GM18517 (cell line): ENCODE measurements around the gene STARD13.
A peak's percentile ranks its signal among the peaks of the same experiment; 100 is the strongest.

Experiments used
- ATAC-seq: cut with Tn5 transposase; IDR thresholded peaks from one replicate; pipeline ENCODE4 v1.9.1; 2021; ENCODE audit warnings: mild to moderate bottlenecking, moderate library complexity; ENCODE audit not compliant: unreplicated experiment

Gene STARD13

DNA sequence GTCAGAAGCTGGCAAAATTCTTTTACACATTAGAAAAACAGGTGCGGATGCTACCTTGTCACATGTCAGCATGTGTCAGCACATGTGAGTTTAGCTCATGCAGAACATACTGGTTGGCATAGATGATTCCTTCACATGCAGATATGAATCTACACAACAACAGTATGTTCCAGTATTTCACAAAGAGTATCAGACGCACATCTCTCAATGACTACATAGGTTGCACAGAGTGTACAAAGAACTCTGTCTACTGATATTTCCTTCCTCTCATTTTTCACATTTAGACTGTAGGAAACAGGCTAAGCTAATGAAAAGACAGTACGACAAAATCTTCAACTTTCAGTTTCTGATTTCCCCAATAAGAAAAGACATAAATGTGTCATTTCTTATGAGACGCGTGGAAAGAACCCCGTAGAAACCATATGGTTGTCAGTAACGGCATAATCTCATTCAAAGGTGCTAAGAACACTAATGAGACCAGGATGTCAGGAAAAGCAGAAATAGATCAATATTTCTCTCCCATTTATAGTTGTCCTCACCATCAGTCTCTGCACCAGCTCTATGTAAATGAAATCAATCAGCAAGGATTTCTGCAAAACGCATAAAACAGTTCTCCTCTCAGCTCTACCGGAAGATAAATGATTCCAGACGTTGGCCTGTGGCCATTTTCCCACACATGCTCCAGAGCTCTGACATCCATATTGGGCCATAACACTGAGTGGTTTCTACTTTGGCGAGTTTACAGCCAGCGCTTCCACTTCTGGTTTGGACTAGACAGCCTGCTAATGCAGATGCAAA, 81.2 kb downstream of the STARD13 start:
- ATAC-seq = peak; percentile 31

DNA sequence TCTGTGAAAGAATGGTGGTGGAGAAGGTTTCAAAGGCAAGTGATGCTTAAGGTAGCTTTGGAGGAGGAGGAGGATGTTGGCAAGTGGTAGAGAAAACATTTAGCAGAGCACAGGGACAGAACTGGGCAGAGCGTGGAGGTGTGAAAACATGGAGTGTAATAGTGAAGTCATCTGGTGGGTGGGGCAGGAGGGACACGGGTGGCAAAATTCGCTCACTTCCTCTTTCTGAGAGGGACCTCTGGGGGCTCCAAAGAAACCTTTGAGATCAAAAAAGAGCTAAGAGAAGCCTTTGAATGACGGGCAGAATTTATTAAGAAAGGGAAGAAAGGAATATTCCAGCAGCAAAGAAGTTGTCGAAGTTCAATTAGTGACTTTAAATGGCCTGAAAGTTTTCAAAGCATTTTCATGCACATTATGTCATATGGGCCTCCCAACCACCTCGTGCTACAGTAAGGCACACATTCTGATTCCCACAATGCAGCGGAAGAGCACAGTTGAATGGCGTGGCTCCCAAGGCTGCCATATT, 82.8 kb downstream of the STARD13 start:
- peak; percentile 37 for ATAC-seq

DNA sequence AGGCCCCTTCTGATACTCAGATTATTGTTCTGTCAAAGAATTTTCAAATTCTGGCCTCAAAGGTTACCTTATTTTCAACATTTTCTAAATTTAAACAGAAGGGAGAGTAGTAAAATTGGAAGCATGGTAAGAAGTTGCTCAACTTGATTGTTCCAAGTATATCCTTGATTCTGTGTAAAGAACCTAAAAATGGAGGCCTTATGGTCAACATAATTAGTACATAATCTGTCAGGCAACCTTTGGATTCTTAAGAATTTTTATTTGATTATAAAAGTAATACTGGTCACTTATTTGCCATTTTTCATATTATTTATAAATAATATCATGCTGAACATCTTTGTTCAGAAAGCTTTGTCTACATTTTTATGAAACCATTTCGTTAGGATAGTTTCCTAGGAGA, 83.9 kb downstream of the STARD13 start:
- no peak for ATAC-seq

DNA sequence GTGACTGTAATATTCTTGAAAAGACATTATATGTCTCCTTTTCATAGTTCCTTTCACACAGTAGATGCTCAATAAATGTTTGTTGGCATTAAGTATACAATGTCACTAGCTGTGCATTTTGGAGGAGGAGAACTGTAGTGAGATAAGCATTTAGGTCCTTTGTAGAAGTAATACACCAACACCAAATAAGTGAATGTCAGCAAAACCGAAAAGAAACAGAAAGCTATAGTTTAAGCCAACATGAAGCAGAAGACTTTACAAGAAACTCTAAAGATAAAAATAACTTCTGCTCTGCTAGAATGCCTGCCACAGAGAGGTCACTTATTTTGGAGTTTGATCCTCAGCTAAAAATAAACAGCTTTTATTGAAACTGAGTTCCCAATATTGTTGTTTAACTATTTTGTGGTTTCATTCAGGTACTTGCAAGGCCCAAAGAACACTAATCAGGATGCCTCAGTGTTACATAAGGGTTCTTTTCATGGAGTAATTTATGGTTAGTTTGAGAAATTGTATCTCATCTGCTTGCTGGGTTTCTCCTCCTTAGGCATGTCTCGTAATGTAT, 86.2 kb downstream of the STARD13 start:
- peak; percentile 31 for ATAC-seq

DNA sequence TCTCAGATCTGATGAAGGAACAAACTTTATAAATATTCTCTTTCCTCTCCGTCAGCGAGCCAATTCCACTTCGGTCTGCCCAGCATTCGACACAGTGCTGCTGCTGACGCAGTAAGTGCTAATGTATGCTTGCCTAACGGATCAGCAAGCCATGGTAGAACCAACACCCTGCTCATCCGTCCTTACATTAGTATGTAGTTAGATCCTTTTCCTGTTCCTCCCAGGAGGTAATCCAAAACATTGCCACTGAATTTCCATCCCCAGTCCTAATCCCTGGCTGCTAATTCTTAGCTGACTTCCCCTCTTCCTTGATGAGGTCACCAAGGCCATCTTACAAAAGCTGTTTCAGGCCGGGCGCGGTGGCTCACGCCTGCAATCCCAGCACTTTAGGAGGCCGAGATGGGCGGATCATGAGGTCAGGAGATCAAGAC, 88.0 kb downstream of the STARD13 start:
- no peak for ATAC-seq

DNA sequence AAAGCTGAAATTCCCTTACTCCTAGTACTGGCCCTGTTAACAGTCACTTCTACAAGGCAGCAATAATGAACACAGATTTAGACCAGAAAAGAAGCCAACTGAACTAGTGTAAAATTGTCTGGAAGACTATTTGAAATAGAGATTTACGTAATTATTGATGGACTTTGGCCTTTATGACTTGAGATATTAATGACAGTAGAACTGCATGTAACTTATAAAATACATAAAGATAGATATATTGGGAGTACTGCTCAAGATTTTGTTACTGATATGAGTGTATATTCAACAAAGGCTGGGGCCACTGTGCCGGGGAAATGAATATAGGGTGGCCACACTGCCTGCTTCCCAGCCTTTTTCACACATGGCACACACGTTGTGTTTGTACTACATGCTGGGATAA, 88.8 kb downstream of the STARD13 start:
- no peak for ATAC-seq

DNA sequence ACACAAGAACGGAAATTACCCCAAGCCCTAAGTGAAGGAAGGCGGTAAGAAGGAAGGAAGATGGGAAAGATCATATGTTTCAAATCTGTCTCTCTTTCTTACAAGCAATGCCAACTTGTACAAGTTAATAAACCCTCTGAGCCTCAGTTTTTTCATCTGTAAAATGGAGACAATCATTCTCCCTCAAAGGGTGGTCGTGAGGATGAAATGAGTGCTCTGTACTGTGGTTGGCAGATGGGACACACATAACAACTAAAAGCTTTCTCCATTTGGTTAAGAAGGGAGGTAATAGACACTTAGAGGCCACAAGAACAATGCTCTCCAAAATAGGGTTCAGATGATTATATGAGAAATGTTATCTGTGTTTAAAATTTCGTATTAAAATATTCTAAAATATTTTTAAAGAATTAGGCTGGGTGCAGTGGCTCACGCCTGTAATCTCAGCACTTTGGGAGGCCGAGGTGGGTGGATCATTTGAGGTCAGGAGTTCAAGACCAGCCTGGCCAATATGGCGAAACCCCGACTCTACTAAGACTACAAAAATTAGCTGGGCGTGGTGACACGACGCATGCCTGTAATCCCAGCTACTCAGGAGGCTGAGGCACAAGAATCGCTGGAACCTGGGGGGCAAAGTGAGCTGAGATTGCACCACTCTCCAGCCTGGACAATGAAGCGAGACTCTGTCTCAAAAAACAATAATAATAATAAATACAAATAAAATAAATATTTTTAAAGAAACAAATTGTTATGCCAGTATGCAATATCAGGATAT, 89.7 kb downstream of the STARD13 start:
- ATAC-seq = no peak

DNA sequence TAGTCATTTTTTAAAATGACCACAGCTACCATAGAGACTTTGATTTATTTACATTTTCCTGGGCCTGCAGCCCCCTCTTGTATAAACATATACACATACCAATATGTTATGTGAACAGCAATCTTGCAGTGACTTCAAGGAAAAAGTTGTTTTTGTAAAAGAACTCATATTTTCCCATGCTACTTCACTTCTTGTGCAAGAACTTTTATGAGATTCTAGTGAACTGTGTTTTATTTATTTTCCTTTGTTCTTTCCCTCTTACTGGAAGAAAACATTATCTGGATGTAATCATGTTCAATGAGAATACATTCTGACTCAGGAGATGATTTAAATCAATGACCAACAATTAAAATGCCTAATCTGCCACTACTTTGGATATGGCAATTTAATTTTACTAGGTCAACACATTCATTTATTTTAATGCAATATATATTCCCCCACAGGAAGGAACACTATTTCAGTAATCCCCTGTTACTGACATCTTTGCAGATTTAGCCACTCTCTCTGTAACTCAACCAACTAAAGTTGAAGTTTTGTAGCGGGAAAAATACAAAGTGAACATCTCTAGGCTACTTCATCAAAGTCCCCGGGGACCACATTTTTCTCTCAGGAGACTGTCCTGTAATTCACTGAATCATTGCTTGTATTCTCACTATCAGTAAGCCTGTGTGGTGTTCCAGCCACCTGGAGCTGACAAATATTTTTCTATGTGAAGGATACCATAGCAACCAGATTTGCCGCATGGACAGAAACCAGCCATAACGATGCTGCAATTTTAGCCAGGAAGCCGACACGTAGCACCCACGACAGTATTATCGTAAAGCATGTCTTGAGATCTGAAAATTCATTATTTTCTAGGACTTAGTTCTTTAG, 90.5 kb downstream of the STARD13 start:
- peak; percentile 90 for ATAC-seq

DNA sequence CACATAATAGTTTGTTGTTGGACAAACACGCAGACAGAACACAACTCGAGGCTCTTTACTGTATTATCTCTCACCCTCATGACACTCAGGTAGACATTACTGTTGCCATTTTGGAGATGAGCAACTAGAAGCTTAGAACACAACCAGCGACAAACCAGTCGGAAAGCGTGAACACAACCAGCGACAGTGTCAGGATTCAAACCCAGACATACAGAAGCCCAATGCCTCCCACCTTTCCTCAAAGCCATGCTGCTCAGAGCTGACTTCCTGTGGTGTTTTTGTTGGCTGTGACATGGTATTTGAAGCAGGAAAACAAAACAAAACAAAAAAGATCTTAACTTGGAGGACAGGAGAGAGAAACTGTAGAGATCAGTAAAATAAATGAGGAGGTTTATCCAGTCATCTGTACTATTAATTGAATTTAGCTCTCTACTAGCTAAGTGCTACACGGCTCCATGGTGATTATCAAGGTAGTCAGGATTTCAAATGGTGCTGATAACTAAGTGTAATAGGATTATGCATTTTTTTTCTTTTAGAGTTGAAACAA, 92.1 kb downstream of the STARD13 start:
- no peak for ATAC-seq

DNA sequence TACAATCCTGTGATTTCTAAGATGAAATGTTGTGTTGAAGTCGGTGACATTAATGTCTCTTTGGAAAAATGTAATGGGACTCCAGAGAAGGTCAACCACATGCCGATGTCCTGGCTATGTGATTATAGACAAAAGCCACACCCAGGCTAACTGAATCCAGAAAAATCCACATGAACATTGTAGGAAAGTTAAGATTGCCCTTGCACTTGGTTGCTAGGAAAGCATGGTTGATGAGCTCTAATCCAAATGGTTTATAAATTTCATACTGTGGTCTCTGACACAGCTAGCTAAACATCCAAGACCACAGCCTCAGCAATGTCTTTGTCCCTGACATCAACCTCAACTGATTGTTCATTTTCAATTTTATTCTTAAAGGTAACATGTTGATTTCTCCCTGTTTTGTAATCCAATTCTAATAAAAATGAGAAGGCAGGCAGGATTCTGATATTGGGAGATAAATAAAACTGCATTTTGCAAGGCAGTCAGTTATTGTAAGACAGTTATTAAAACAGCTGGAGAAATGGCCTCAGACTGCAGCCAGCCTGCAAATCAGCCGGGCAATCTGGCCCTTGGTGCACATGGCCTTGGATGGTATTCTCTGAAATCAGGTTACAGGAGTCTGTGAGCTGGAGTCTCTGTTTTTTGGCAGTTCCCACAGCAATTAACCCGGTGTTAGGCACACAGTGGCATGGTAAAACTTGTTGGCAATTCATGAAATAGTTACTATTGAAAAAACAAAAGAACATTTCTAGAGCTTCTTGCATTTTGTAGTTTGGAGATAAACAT, 93.9 kb downstream of the STARD13 start:
- no peak for ATAC-seq

DNA sequence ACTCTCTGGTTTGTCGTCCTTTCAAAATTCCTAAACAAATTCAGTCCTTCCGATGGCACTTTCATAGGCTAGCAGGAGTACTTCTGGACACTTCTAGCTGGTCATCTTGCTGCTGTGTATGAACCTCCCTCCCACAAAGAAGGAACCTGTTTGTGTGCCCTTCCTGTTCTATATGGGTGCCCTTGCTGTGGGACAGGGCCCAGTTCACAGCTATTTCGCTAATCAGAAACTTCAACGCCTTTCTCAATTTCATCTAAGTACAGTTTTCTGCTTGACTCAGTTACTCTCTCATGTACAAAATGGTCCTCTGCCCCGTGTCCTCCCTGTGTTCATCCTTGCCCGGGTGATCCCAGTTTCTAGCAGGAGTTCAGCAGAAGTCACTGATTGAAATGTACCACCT, 96.1 kb downstream of the STARD13 start:
- ATAC-seq = no peak

DNA sequence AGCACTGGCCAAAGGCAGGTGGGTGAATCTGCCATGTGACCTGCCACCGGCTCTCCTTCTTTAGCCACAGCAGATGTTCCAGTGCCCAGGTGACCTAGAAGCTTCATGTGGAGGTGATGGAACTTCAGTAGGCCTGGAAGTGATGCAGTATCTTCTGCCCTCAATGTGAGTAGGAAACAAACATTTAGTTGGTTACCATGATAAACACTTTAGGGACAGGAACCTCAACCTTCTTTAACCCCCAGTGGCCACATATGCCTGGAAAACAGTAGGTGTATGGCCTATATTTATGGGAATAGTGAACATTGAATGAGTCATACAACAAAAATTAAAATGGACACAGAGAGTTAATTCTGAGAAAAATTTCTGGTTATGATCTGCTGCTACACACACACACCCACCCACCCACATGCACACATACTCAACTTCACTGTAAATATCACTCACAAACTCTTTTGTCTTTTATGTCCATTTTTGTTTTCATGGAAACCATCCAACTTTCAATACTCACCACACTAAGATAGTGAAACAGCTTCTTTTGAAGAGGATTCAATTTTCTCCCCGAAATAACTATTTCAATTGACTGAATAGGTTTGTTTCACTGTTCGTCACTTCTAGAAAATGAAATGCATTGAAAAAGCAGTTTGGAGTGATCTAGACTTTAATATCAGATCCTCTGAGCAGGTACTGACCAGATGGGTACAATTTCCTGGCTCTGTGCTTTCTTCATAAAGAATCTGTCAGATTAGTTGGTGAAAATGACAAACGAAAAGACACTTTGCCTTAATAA, 97.3 kb downstream of the STARD13 start:
- ATAC-seq = peak; percentile 72

DNA sequence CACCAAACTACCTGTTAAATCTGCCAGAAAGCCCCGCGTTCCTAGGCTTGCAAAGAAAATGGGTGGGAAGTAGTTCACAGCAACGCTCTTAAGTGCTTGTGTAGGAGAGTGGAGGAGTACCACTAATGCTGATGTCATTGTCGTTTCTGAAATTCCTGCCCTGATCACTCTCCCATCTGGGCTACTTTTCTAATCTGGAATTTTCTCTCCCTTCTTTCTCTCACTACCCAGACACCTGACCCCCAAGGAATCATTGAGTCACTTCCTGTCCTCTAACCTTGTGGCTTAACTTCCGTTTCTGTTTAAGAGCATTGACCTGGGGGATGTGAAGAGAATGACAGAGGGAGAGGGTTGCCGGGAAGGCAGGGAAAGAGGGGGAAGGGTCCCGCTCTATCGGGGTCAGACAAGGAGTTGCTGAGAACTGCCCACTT, 98.7 kb downstream of the STARD13 start:
- no peak for ATAC-seq

DNA sequence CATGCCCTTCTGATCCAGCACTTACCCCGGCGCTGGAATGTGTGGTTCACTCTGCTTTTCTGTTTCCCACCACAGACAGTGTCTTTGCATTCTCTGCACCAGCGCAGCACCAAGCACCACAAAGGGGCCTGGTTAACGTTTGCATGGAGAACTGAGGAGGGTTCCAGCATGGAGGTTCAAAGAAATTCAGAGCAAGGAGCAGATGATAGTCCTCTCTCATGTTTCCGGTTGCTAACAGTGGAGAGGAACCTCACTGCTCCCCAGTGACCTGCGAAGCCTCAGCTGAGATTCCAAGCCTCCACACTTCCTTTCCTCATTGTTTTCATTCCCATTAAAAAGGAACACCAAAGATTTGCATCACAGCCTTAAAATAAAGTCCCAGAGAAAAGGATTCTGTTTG, 99.7 kb downstream of the STARD13 start:
- ATAC-seq = no peak

DNA sequence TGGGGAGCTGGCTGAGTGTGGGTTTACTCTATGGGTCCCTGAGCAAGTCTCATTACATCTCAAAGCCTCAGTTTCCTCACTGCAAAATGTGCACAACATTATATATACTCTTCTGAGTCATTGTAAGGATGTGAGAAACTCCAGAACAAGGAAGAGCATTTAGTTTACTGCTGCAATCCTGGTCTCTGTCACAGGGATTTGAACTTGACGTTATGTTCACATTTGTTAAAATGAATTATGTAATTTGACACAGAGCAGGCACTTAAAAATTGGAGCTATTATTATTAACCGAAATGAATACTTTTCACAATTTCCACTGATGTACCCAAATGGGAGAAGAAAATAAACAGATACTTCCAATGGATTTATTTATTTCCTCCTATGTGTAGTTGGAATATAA, 101.0 kb downstream of the STARD13 start:
- ATAC-seq = no peak

DNA sequence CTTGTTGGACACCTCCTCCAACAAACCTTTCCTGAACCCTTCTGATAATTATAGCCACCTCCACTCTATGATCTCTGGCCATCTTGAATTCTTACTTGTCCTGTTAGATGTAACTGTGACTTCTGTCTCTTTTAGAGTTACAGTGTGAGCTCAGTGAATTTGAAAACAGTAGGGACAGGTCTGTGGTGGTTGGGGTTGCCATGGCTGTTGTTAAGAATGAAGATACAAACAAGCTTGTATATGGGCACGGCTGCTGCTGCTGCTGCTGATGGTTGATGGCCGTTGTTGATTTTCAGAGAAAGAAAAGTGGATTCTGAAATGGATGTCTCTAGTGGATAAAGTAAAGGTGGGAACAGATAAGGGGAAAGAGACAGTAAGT, 101.5 kb downstream of the STARD13 start:
- no peak for ATAC-seq

DNA sequence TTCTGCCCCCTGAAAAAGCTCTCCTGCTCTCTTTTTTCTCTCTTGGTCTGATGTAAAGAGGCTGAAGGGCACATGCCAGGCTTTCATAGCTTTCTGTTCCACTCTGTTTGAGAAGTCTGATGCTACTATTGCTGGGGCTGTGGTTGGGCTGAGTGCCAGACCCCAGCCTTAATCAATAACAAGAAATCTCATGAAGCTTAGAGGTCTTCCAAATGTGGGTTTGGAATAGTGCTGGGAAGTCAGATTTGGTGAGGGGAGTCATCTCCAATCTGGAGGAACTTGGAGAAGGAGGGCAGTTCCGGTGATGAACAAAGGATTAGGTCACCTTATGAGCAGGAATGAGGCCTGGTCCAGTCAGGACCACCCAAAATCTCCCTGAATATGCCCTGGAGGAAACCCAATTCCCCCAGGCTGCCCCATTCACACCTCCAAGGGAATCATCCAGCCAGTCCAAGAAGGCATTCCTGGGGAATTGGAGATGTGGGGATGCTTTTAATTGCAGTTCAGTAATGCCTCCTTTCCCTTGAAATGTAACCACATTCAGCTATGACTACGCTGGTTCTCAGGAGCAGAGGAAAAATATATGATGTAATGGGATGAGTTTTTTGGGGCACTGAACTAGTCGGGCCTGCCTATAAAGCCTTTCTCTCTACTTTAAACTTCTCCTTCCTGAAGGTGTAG, 102.0 kb downstream of the STARD13 start:
- ATAC-seq = no peak

DNA sequence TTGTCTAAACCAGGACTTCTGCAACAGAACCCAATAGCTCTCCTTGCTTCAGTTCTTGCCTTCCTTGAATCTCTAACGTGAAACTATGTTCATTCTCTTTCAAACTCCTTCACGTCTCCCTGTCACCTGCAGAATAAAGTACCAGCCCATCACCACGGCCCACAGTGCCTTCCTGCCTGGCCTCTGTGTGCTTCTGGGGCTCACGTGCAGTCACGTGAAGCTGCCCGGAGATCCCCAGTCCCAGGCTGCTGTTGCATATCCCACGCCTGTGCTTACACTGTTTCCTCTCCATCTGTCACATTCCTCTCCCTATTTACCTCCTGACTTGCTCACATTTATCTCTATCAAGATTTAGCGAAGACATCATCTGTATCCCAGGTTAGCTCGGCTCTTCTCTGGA, 102.8 kb downstream of the STARD13 start:
- ATAC-seq = no peak
